Natural killer cell (primary cell): ENCODE data around the gene GALR2. TPM values are rescaled to one million over a fixed set of nuclear protein-coding genes. Genes with fewer than 3 reads are reported as not detected.

Experiments used
- ATAC-seq, 3 donors: fragments of 150-1000 bp in 2 of 3; fragments of 200-7000 bp in 1 of 3; cut with Tn5 transposase; 1 replicate in 1 of 3; 2 replicates in 2 of 3; pipeline ENCODE4 v1.10.0; 2021; ENCODE audit warnings: mild to moderate bottlenecking in 2 of 3, moderate library complexity in 2 of 3
- DNase-seq, 2 donors: peaks; one replicate each; pipeline versions ENCODE4 v3.0.0 to v3.0.0-alpha.2; 2013 to 2021; ENCODE audit warnings: mixed read lengths in 1 of 2
- H3K27ac ChIP-seq: one replicate; pipeline ENCODE4 v1.5.1; 2013; ENCODE audit warnings: mild to moderate bottlenecking, low read length
- H3K27me3 ChIP-seq: one replicate; pipeline ENCODE4 v1.6.1; 2013; ENCODE audit warnings: low read length; ENCODE audit not compliant: control insufficient read depth, insufficient read depth
- H3K36me3 ChIP-seq: one replicate; pipeline ENCODE4 v1.6.1; 2013; ENCODE audit warnings: low read length; ENCODE audit not compliant: control insufficient read depth, insufficient read depth
- H3K4me1 ChIP-seq: one replicate; pipeline ENCODE4 v1.6.1; 2013; ENCODE audit warnings: low read length; ENCODE audit not compliant: control insufficient read depth, insufficient read depth
- H3K4me3 ChIP-seq: one replicate; pipeline ENCODE4 v1.5.1; 2013; ENCODE audit warnings: low read length
- H3K9me3 ChIP-seq: one replicate; pipeline ENCODE4 v1.6.1; 2013; ENCODE audit warnings: low read length; ENCODE audit not compliant: control insufficient read depth, insufficient read depth
- H3K27ac Mint-ChIP-seq, 2 donors: one replicate each; pipeline ENCODE4 v1.8.0; 2022; ENCODE audit warnings: mild to moderate bottlenecking in 2 of 2, mixed read lengths in 2 of 2, moderate library complexity in 1 of 2
- H3K27me3 Mint-ChIP-seq, 2 donors: one replicate each; pipeline ENCODE4 v1.8.0; 2022; ENCODE audit warnings: low read depth in 2 of 2, mixed read lengths in 2 of 2
- H3K36me3 Mint-ChIP-seq: one replicate; pipeline ENCODE4 v1.8.0; 2022; ENCODE audit warnings: mixed read lengths
- H3K4me1 Mint-ChIP-seq, 2 donors: one replicate each; pipeline ENCODE4 v1.8.0; 2022; ENCODE audit warnings: mixed read lengths in 2 of 2
- H3K4me3 Mint-ChIP-seq: one replicate; pipeline ENCODE4 v1.8.0; 2022; ENCODE audit warnings: mild to moderate bottlenecking, moderate library complexity, mixed read lengths
- H3K9me3 Mint-ChIP-seq, 2 donors: one replicate each; pipeline ENCODE4 v1.8.0; 2022; ENCODE audit warnings: mixed read lengths in 2 of 2
- CTCF ChIP-seq: fragments of 200-600 bp; IDR thresholded peaks from one replicate; pipeline ENCODE4 v1.8.0; 2022; ENCODE audit warnings: antibody characterized with exemption
- WGBS: methylation state at CpG from one replicate; pipeline ENCODE4 v1.1.7; 2013; ENCODE audit warnings: missing lambda C conversion rate; ENCODE audit not compliant: insufficient coverage; 5-methylcytosine and 5-hydroxymethylcytosine counted together
- intact Hi-C: fragments of 100-400 bp; cut with micrococcal nuclease; formaldehyde crosslinking; loops from one replicate; pipeline ENCODE4 v1.14.2; 2022
- total RNA-seq, 4 donors: library from RNA; stranded (reverse); fragments of 120-200 nt in 1 of 4; gene quantifications; one replicate each; pipeline versions ENCODE4 v1.2.3 to v1.2.4, GENCODE V29; 2013 to 2022

GALR2 gene
- total RNA-seq, 3 donors from 2014 or later (not counting 1 experiment from before 2014, with no cell fraction given): 0.27 to 0.53 TPM; not detected in 1

GRCh38 chr17:76085066-76085730 is 10.6 kb downstream of the GALR2 start:
- Histone ChIP-seq H3K9me3 (no peaks in the 10 kb centered on the region), H3K4me1 (peaks cover under 1% of the 10 kb centered on the region), H3K27ac (no peak overlapping the region), H3K36me3 (peaks cover 77% of the 10 kb centered on the region), H3K27me3 (no peaks in the 10 kb centered on the region), H3K4me3 (no peak overlapping the region)
- DNase-seq: no peak
- Mint-ChIP-seq H3K4me3 (no peak overlapping the region), H3K9me3 (no peaks in the 10 kb centered on the region), H3K36me3 (no peaks in the 10 kb centered on the region), H3K27me3 (no peaks in the 10 kb centered on the region), H3K27ac (no peak overlapping the region), H3K4me1 (peaks cover 0 to 6% of the 10 kb centered on the region in 2 donors)
- intact Hi-C loops: no loop called here
- TF ChIP-seq CTCF: no peak
- WGBS: 89% methylated on average over 17 of the region's 17 CpGs
- no peak for ATAC-seq

- ATAC-seq: no peak
- no peaks in the 10 kb centered on the region for H3K36me3 Mint-ChIP-seq
These were observed 11.3 kb downstream of the GALR2 start for GRCh38 chr17:76085731-76086366.

GRCh38 chr17:76086384-76086783 is 11.8 kb downstream of the GALR2 start:
- Histone ChIP-seq H3K9me3 (no peaks in the 10 kb centered on the region), H3K36me3 (peaks cover 88% of the 10 kb centered on the region), H3K4me1 (no peaks in the 10 kb centered on the region), H3K27me3 (no peaks in the 10 kb centered on the region), H3K27ac (no peak overlapping the region), H3K4me3 (no peak overlapping the region)
- DNase-seq (no peak), ATAC-seq (no peak)
- no peak overlapping the region for H3K27ac Mint-ChIP-seq
- H3K4me3 Mint-ChIP-seq: no peak overlapping the region
- intact Hi-C loops: no loop called here
- H3K36me3 Mint-ChIP-seq: no peaks in the 10 kb centered on the region
- H3K9me3 Mint-ChIP-seq: no peaks in the 10 kb centered on the region
- WGBS: over 99% methylated on average over 9 of the region's 9 CpGs
- peaks cover 0 to 6% of the 10 kb centered on the region in 2 donors for H3K4me1 Mint-ChIP-seq
- no peaks in the 10 kb centered on the region for H3K27me3 Mint-ChIP-seq
- no peak for TF ChIP-seq CTCF

More at GRCh38 chr17:76085731-76086366, 11.3 kb downstream of the GALR2 start:
- Histone ChIP-seq H3K27me3 (no peaks in the 10 kb centered on the region), H3K36me3 (peaks cover 83% of the 10 kb centered on the region), H3K4me3 (no peak overlapping the region), H3K9me3 (no peaks in the 10 kb centered on the region), H3K27ac (no peak overlapping the region), H3K4me1 (no peaks in the 10 kb centered on the region)
- Mint-ChIP-seq H3K9me3 (no peaks in the 10 kb centered on the region), H3K4me1 (peaks cover 0 to 6% of the 10 kb centered on the region in 2 donors), H3K27ac (no peak overlapping the region), H3K27me3 (no peaks in the 10 kb centered on the region), H3K4me3 (no peak overlapping the region)
- 96% methylated on average over 13 of the region's 13 CpGs for WGBS
- DNase-seq: no peak
- intact Hi-C loops: no loop called here
- no peak for TF ChIP-seq CTCF
